Measurements from ENCODE around the gene ICA1L.

Gene ICA1L

DNA sequence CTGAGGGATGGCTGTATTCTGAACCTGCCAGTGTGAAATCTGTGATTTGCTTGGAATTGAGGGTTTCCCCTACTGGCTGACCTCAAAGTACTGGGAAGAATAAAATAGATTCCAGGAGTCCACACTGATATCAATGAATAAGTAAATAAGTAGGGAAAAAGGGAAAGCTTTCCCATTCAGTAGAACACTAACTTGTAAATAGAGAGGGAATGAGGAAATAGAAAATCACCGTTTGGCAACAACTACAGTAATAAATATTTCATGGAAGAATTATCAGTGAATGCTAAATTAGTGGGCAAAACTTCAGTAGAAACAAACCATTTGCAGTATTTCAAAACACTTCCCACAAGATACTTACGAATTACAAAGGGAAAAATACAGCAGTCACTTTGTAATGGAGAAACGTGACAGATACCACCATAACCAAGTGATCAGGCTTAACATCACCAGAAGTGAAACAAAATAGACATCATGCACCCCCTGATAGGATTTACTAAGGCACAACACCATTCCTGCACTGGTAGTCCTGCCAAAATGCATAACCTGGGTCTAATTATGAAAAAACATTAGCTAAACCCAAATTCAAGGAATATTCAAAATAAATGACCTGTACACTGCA is 88.5 kb downstream of the ICA1L start:
- no peak overlapping the region for H3K4me3 ChIP-seq (ENCODE audit: low read depth, low read length, poor library complexity, severe bottlenecking)
- H3K27ac ChIP-seq (ENCODE audit: low read depth, low read length, poor library complexity, severe bottlenecking), result no peak overlapping the region
- H3K4me1 ChIP-seq (ENCODE audit: insufficient read depth, low read length, severe bottlenecking), result peaks cover 11% of the 10 kb centered on the region
- no peaks in the 10 kb centered on the region for H3K27me3 ChIP-seq (ENCODE audit: insufficient read depth, low read length)
- H3K79me2 ChIP-seq (ENCODE audit: insufficient read depth, low read length), result no peaks in the 10 kb centered on the region
- no peaks in the 10 kb centered on the region for H3F3A ChIP-seq (ENCODE audit: insufficient read depth, low read length)
- TF ChIP-seq EZH2 (IDR thresholded peaks at IDR 0.05; ENCODE audit: borderline replicate concordance, low read length) (no peak), CTCF (IDR thresholded peaks at IDR 0.05; ENCODE audit: low read length) (no peak)
- no peak overlapping the region for H2AFZ ChIP-seq (ENCODE audit: low read length)
- no peaks in the 10 kb centered on the region for H3K9me3 ChIP-seq (ENCODE audit: low read length)
- peaks cover 20% of the 10 kb centered on the region for H3K36me3 ChIP-seq (ENCODE audit: insufficient read depth, low read length)
- H3K4me2 ChIP-seq (ENCODE audit: low read length), result no peak overlapping the region
- no peaks in the 10 kb centered on the region for H3K9me2 ChIP-seq (ENCODE audit: low read depth, low read length)
- no peak overlapping the region for H3K9ac ChIP-seq (ENCODE audit: low read length)
- H4K20me1 ChIP-seq (ENCODE audit: insufficient read depth, low read length), result no peaks in the 10 kb centered on the region

DNA sequence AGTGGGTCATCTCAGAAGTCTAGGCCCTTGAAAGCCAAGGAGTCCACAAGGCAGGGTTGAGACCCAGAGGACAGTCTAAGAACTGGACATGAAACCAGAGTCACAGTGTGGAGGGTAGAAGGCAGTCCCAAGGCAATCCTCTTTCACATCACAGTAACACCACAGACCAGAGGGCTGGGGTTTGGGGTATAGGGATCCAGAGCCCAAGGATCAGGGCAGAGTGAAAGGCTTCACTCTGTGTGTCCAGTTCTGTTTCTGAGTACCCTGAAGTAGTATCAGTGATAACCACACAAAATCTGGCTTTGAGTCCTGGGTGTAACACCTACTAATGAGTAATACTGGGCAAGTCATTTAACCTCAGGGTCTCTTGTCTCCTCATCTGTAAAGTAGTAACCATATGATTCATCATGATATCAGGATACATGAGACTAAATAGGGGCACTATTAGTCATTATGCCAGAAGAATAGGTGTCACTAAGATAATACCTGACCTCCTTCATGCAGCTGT is 91.0 kb downstream of the ICA1L start:
- H3K4me2 ChIP-seq (ENCODE audit: low read length), result no peak overlapping the region
- H3K27me3 ChIP-seq (ENCODE audit: insufficient read depth, low read length), result no peaks in the 10 kb centered on the region
- H3K36me3 ChIP-seq (ENCODE audit: insufficient read depth, low read length), result peaks cover 12% of the 10 kb centered on the region
- peaks cover 11% of the 10 kb centered on the region for H3K4me1 ChIP-seq (ENCODE audit: insufficient read depth, low read length, severe bottlenecking)
- no peak overlapping the region for H3K27ac ChIP-seq (ENCODE audit: low read depth, low read length, poor library complexity, severe bottlenecking)
- TF ChIP-seq EZH2 (IDR thresholded peaks at IDR 0.05; ENCODE audit: borderline replicate concordance, low read length) (no peak), CTCF (IDR thresholded peaks at IDR 0.05; ENCODE audit: low read length) (no peak)
- no peaks in the 10 kb centered on the region for H3F3A ChIP-seq (ENCODE audit: insufficient read depth, low read length)
- H3K9ac ChIP-seq (ENCODE audit: low read length), result no peak overlapping the region
- no peaks in the 10 kb centered on the region for H3K9me3 ChIP-seq (ENCODE audit: low read length)
- H3K9me2 ChIP-seq (ENCODE audit: low read depth, low read length), result no peaks in the 10 kb centered on the region
- no peaks in the 10 kb centered on the region for H3K79me2 ChIP-seq (ENCODE audit: insufficient read depth, low read length)
- no peak overlapping the region for H2AFZ ChIP-seq (ENCODE audit: low read length)
- no peaks in the 10 kb centered on the region for H4K20me1 ChIP-seq (ENCODE audit: insufficient read depth, low read length)
- no peak overlapping the region for H3K4me3 ChIP-seq (ENCODE audit: low read depth, low read length, poor library complexity, severe bottlenecking)

- H4K20me1 ChIP-seq (ENCODE audit: insufficient read depth, low read length), result no peaks in the 10 kb centered on the region
- no peak overlapping the region for H3K4me3 ChIP-seq (ENCODE audit: low read depth, low read length, poor library complexity, severe bottlenecking)
- no peaks in the 10 kb centered on the region for H3K9me3 ChIP-seq (ENCODE audit: low read length)
- H3K79me2 ChIP-seq (ENCODE audit: insufficient read depth, low read length), result no peaks in the 10 kb centered on the region
- no peaks in the 10 kb centered on the region for H3K9me2 ChIP-seq (ENCODE audit: low read depth, low read length)
- H3K36me3 ChIP-seq (ENCODE audit: insufficient read depth, low read length), result peaks cover 20% of the 10 kb centered on the region
- no peak overlapping the region for H3K27ac ChIP-seq (ENCODE audit: low read depth, low read length, poor library complexity, severe bottlenecking)
- no peak overlapping the region for H3K9ac ChIP-seq (ENCODE audit: low read length)
- H3K4me1 ChIP-seq (ENCODE audit: insufficient read depth, low read length, severe bottlenecking), result peaks cover 22% of the 10 kb centered on the region
- no peak overlapping the region for H2AFZ ChIP-seq (ENCODE audit: low read length)
- H3K27me3 ChIP-seq (ENCODE audit: insufficient read depth, low read length), result no peaks in the 10 kb centered on the region
- no peaks in the 10 kb centered on the region for H3F3A ChIP-seq (ENCODE audit: insufficient read depth, low read length)
- TF ChIP-seq EZH2 (IDR thresholded peaks at IDR 0.05; ENCODE audit: borderline replicate concordance, low read length) (no peak), CTCF (IDR thresholded peaks at IDR 0.05; ENCODE audit: low read length) (no peak)
- no peak overlapping the region for H3K4me2 ChIP-seq (ENCODE audit: low read length)
These were observed 93.3 kb downstream of the ICA1L start for GRCh38 chr2:202778217-202778616.
